ENCODE results near the gene PDCD1.

Gene PDCD1

DNA sequence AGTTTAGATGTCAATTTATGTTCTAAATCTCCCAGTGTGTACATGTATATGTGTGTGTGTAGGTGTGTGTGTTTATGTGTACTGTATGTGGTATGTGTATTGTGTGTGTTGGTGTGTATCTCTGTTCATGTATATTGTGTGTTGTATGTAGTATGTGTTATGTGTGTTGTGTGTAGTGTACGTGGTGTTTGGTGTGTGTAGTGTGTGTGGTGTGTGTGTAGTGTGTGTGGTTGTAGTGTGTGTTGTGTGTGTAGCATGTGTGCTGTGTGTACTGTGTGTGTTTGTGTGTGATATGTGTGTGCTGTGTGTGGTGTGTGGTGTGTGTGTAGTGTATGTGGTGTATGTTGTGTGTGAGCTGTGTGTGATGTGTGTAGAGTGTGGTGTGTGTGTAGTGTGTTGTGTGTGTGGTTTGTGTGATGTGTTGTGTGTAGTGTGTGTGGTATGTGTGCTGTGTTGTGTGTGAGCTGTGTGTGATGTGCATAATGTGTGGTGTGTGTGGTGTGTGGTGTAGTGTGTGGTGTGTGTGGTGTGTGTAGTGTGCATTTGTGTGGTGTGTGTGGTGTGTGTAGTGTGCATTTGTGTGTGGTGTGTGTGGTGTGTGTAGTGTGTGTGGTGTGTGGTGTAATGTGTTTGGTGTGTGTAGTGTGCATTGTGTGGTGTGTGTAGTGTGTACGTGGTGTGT lies 5.6 kb upstream of the PDCD1 start:
- no peak for DNase-seq

DNA sequence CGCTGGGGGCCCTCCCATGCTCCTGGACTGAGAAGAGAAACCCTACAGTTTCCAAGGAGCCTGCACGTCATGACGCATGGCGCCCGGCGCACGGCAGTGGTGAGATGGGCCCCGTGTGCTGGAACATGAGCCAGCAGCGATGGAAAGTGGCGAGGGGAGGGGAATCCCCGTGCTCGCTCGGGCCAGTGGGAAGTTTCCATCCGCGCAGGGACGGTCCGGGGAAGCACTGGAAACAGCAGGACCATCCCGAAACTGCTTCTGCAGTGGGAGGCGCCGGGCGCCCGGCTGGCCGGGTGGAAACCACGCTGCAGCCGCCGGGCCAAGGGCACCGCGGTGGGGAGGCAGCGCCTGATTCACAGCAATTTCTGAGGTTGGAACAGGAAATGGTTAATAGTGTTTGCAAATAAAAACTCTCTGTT lies 4.9 kb upstream of the PDCD1 start:
- DNase-seq = peak in 1 of 2 donors; percentile 47

- no peak for DNase-seq
Observed at GRCh38 chr2:241862775-241863535, 4.3 kb upstream of the PDCD1 start.

DNA sequence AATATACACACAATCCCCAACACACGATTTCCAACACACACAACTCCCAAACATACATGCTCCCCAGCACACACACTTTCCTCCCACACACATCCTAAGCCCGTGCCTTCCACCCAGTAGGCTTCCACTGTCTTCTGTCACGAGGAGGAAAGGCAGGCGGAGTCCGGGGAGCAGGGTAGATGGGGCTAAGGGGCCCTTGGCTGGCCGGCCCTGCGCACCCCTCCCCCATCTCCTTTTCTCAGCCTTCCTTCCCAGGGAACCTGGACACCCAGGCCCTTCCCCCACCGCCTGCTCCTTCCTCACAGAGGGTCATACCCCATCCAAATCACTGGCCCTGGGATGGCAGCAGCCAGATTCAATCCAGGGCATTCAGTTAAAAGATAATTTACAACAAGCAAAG lies 3.4 kb upstream of the PDCD1 start:
- DNase-seq = no peak

- no peak for DNase-seq
Observed at GRCh38 chr2:241861264-241861663, 2.6 kb upstream of the PDCD1 start.

- no peak for DNase-seq
Observed at GRCh38 chr2:241860184-241861078, 1.7 kb upstream of the PDCD1 start.

DNA sequence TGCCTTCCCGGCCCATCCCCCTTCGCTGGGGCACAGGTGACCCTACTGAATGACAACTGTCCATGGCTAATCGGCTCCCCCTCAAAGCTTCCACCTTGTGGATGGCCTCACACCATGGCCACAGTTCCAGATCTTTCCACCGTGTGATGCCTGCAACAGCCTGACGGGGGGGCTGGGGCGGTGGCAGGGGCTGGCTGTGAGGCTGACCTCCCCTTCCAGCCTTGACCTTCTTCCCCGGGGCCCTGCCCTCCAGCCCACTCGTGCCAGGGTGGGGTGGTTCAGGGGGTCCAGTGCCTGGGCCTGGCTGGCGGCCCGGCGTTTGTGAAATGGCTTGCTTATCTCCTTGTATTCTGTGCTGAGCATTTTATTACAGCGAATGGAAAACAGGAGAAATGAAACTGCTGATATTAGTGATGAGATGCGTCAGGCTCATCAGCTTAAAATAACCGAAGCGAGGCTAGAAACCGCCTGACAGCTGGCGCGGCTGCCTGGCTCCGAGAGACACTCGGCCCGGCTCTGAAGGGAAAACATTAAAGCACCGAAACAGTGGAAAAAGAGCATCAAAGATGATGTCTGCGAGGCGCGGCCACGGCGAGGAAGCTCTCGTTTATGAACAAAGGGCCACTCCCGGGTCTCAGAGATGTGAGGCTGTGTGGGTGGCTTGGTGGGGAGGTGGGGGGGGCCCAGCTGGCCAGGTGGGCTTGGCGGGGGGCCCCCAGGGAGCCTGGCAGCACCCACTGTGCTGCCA lies 916 bp upstream of the PDCD1 start:
- DNase-seq = no peak

DNA sequence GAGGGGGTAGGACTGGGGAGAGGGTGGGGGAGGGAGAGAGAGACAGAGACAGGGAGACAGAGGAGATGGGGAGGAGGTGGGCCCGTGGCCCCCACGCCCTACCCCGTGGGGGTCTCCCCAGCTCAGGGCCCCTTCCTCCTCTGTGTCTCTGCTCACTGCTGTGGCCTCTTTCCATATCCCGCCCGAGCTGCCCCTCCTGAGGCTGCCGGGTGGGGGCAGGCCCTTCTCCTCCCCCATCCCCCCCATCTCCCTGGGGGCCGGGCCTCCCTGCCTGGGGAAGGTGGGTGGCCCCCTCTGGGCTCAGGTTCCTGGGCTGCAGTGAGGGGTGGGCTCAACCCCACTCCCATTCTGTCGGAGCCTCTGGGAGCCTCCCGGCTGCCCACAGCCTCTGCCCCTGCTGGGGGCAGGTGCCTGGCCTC lies 332 bp upstream of the PDCD1 start:
- DNase-seq = no peak

DNA sequence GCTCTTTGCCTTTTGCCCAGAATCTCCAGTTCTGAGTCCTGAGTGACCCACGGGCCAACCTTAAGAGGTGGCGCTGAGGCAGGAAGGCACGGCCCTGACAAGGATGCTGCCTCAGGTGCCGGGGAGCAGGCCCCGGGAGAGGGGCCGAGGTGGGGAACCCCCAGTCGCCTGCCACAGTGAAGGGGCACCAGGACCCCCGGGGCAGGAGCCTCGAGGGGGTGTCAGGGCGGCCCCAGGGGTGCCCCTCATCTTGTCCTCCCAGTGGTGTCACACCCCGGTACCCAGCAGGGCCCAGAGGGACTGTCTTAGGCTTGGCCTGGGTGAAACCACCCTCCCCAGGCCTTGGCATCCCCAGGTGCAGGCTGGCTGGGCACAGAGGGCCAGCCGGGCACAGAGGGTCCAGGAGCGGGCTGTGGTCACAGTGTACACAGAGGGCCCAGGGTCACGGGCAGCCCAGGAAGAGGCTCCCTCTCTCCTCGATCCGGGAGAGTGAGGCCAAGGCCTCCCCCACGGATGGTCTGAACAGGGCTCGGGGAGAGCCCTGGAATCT lies 1.0 kb downstream of the PDCD1 start:
- no peak for DNase-seq

GRCh38 chr2:241857041-241857541 lies 1.6 kb downstream of the PDCD1 start:
- DNase-seq = no peak

- DNase-seq = no peak
Observed at GRCh38 chr2:241855888-241856422, 2.7 kb downstream of the PDCD1 start.

DNA sequence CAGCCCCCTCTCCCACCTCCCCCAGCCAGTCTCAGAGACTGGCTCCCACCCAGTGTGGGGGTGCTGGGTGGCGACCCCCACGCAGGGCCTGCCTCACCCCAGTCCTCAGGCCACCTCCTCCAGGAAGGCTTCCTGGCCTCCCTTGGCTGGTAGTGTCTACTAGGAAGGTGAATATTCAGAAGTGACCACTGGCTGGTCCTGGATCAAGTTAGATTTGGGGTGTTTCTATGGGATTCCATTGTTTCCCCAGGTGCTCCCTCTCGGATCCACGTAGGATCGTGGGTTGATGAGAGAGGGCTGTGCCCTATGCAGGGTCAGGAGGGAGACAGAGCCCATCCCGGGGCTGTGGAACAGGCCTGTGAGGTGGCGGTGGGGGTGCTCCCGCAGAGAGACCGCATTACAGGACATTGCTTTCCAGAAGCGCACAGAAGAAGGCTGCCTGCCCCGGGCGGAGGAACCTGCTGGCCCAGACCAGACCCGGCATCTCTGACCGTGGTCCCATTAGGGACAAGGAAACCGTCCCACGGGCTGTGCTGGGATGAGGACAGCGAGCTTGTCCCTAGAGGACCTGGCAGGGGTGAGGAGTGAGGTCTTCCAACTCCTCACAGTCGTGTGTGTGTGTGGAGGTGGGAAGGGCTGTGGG lies 3.3 kb downstream of the PDCD1 start:
- DNase-seq = no peak

GRCh38 chr2:241854342-241855244 lies 4.1 kb downstream of the PDCD1 start:
- DNase-seq = no peak

- no peak for DNase-seq
Observed at GRCh38 chr2:241853651-241854341, 4.9 kb downstream of the PDCD1 start.

GRCh38 chr2:241852981-241853631 lies 5.6 kb downstream of the PDCD1 start:
- no peak for DNase-seq

- no peak for DNase-seq
Observed at GRCh38 chr2:241852116-241852980, 6.3 kb downstream of the PDCD1 start.

DNA sequence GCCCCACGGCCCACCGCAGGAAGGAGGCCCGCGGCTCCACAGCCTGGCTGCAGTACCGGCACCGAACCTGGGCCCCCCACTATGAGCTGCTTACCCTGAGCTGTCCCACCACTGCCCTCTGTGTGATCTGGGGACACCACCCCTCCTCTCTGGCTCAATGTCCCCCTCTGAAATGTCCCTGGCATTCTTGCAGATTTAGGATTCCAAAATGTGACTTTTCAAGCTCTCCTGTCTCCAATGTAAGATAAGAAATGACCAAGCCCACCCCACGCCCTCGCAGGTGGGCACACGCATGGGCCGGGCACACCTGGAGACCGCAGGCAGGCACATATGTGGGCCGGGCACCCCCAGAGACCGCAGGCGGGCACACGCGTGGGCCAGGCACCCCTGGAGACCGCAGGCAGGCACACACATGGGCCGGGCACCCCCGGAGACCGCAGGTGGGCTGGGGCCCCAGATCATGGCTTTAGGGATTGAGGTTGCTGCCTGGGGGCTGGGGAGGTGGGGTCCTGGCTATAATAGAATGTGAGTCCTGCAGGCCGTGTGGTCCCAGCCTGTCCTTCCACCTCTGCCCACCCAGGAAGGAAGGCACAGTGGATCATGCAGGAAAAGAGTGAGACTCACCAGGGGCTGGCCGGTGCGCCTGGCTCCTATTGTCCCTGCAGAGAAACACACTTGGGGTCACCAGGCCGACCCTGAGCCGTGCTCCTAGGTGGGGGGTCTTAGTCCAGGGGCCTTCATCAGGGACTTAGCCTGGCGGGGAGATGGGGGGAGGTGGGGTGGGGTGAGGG lies 7.2 kb downstream of the PDCD1 start:
- no peak for DNase-seq

Data from CD4-positive, alpha-beta T cell treated with Interleukin-1 beta for 1 hour (primary cell).